IMR-90 (cell line): ENCODE results near the gene SRBD1. TPM values are rescaled to one million over a fixed set of nuclear protein-coding genes. Genes with fewer than 3 reads are reported as not detected.

Source experiments
- ATAC-seq: fragments of 200-7000 bp; cut with Tn5 transposase; 2 replicates; pipeline ENCODE4 v1.9.1; 2020; ENCODE audit warnings: low read depth, mild to moderate bottlenecking, moderate library complexity
- BruUV-seq: library from RNA; stranded (reverse); fragments of 400-500 nt; replicated peaks from 2 replicates; lab custom pipeline; 2021; lab: Mats Ljungman, UMichigan
- CTCF ChIA-PET: fragments of 300-600 bp; formaldehyde crosslinking; extraction: SDS; loops from one replicate; lab custom pipeline; 2021; ENCODE audit warnings: antibody characterized with exemption; lab: Yijun Ruan, JAX
- POLR2A ChIA-PET: fragments of 300-600 bp; sonication (Branson Sonifier 250); formaldehyde crosslinking; loops from one replicate; lab custom pipeline; 2022; ENCODE audit warnings: antibody characterized with exemption; ENCODE audit not compliant: unreplicated experiment; lab: Charles Lee
- DNase-seq: peaks from one replicate; pipeline ENCODE4 v3.0.0; 2013
- H2AFZ ChIP-seq: replicated peaks from 2 replicates; pipeline ENCODE3; 2013; ENCODE audit warnings: low read length, mild to moderate bottlenecking; ENCODE audit not compliant: poor library complexity
- H2AK5ac ChIP-seq: 2 replicates; pipeline ENCODE4 v1.6.1; 2013; ENCODE audit warnings: low read depth, low read length, inconsistent platforms
- H2AK9ac ChIP-seq: replicated peaks from 2 replicates; pipeline ENCODE3; 2013; ENCODE audit warnings: mild to moderate bottlenecking, low read depth, low read length, moderate library complexity; ENCODE audit not compliant: poor library complexity
- H2BK120ac ChIP-seq: 2 replicates; pipeline ENCODE4 v1.6.1; 2013; ENCODE audit warnings: low read depth, low read length, inconsistent platforms
- H2BK15ac ChIP-seq: 3 replicates; pipeline ENCODE4 v1.6.1; 2013; ENCODE audit warnings: low read depth, low read length, inconsistent platforms
- H2BK20ac ChIP-seq: 2 replicates; pipeline ENCODE4 v1.6.1; 2013; ENCODE audit warnings: low read depth, mild to moderate bottlenecking, inconsistent platforms, low read length, moderate library complexity
- H2BK5ac ChIP-seq: 2 replicates; pipeline ENCODE4 v1.6.1; 2013; ENCODE audit warnings: mild to moderate bottlenecking, low read depth, low read length, inconsistent platforms; ENCODE audit not compliant: poor library complexity, severe bottlenecking
- H3K14ac ChIP-seq: replicated peaks from 2 replicates; pipeline ENCODE4 v1.6.1; 2013; ENCODE audit warnings: low read depth, low read length, inconsistent platforms
- H3K18ac ChIP-seq: 2 replicates; pipeline ENCODE4 v1.6.1; 2013; ENCODE audit warnings: low read depth, low read length, control low read depth
- H3K23ac ChIP-seq: 2 replicates; pipeline ENCODE4 v1.6.1; 2013; ENCODE audit warnings: low read depth, low read length, inconsistent platforms
- H3K27ac ChIP-seq: 2 replicates; pipeline ENCODE4 v1.5.1; 2013; ENCODE audit warnings: mild to moderate bottlenecking, control low read depth, low read length; ENCODE audit not compliant: insufficient read depth
- H3K27me3 ChIP-seq: 2 replicates; pipeline ENCODE4 v1.6.1; 2013; ENCODE audit warnings: low read length; ENCODE audit not compliant: control insufficient read depth, insufficient read depth
- H3K36me3 ChIP-seq: 2 replicates; pipeline ENCODE4 v1.6.1; 2013; ENCODE audit warnings: low read length, mixed read lengths; ENCODE audit not compliant: control insufficient read depth, insufficient read depth
- H3K4ac ChIP-seq: 2 replicates; pipeline ENCODE4 v1.6.1; 2013; ENCODE audit warnings: low read depth, low read length, inconsistent platforms
- H3K4me1 ChIP-seq: 2 replicates; pipeline ENCODE4 v1.6.1; 2013; ENCODE audit warnings: low read length, mixed read lengths; ENCODE audit not compliant: control insufficient read depth, insufficient read depth
- H3K4me2 ChIP-seq: 2 replicates; pipeline ENCODE4 v1.6.1; 2013; ENCODE audit warnings: low read depth, mild to moderate bottlenecking, control low read depth, low read length, moderate library complexity
- H3K4me3 ChIP-seq: 2 replicates; pipeline ENCODE4 v1.5.1; 2013; ENCODE audit warnings: low read depth, mild to moderate bottlenecking, control low read depth, low read length, moderate library complexity; ENCODE audit not compliant: insufficient read depth
- H3K56ac ChIP-seq: 2 replicates; pipeline ENCODE4 v1.6.1; 2013; ENCODE audit warnings: low read length, inconsistent platforms; ENCODE audit not compliant: insufficient read depth; ENCODE audit errors: extremely low read depth
- H3K79me1 ChIP-seq, 2 experiments: 2 replicates each; pipeline ENCODE4 v1.6.1; 2013; ENCODE audit warnings: low read length in 2 of 2, inconsistent platforms in 1 of 2, low read depth in 1 of 2
- H3K9ac ChIP-seq: 2 replicates; pipeline ENCODE4 v1.6.1; 2013; ENCODE audit warnings: low read depth, low read length, control low read depth
- H3K9me1 ChIP-seq: 2 replicates; pipeline ENCODE4 v1.6.1; 2013; ENCODE audit warnings: low read length, inconsistent platforms; ENCODE audit not compliant: insufficient read depth
- H3K9me3 ChIP-seq: 2 replicates; pipeline ENCODE4 v1.6.1; 2013; ENCODE audit warnings: low read length; ENCODE audit not compliant: control insufficient read depth, insufficient read depth
- H4K20me1 ChIP-seq: 2 replicates; pipeline ENCODE4 v1.6.1; 2013; ENCODE audit warnings: low read length, inconsistent platforms; ENCODE audit not compliant: insufficient read depth
- H4K5ac ChIP-seq: 2 replicates; pipeline ENCODE4 v1.6.1; 2013; ENCODE audit warnings: mild to moderate bottlenecking, low read depth, low read length, control low read depth
- H4K8ac ChIP-seq, 2 experiments: 2 replicates each; pipeline ENCODE4 v1.6.1; 2013; ENCODE audit warnings: low read depth in 2 of 2, low read length in 2 of 2, control low read depth in 1 of 2, inconsistent platforms in 1 of 2
- H4K91ac ChIP-seq: 2 replicates; pipeline ENCODE4 v1.6.1; 2013; ENCODE audit warnings: low read depth, low read length, inconsistent platforms; ENCODE audit not compliant: insufficient read depth
- BHLHE40 ChIP-seq: fragments of 150-350 bp; IDR thresholded peaks from 2 replicates; pipeline ENCODE4 v1.6.1; 2016; ENCODE audit warnings: mild to moderate bottlenecking, low read depth, low read length
- CEBPB ChIP-seq: IDR thresholded peaks from 2 replicates; pipeline ENCODE4 v1.6.1; 2012; ENCODE audit warnings: low read depth, low read length, improper control_type of control experiment
- CHD1 ChIP-seq: IDR thresholded peaks from 2 replicates; pipeline ENCODE4 v1.6.1; 2012; ENCODE audit warnings: low read depth, low read length, improper control_type of control experiment
- FOS ChIP-seq: fragments of 150-350 bp; IDR thresholded peaks from 2 replicates; pipeline ENCODE4 v1.6.1; 2016; ENCODE audit warnings: low read depth, low read length
- MAFK ChIP-seq: IDR thresholded peaks from 2 replicates; pipeline ENCODE4 v1.6.1; 2012; ENCODE audit warnings: low read depth, low read length, improper control_type of control experiment
- MAZ ChIP-seq: IDR thresholded peaks from 2 replicates; pipeline ENCODE4 v1.6.1; 2012; ENCODE audit warnings: low read depth, mild to moderate bottlenecking, low read length, improper control_type of control experiment, moderate library complexity, borderline replicate concordance
- MXI1 ChIP-seq: IDR thresholded peaks from 2 replicates; pipeline ENCODE4 v1.6.1; 2012; ENCODE audit warnings: low read depth, mild to moderate bottlenecking, low read length, moderate library complexity, borderline replicate concordance
- NFE2L2 ChIP-seq: fragments of 150-350 bp; IDR thresholded peaks from 2 replicates; pipeline ENCODE4 v1.6.1; 2016; ENCODE audit warnings: low read depth, mild to moderate bottlenecking, low read length
- POLR2A ChIP-seq: IDR thresholded peaks from 2 replicates; pipeline ENCODE4 v1.6.1; 2012; ENCODE audit warnings: mild to moderate bottlenecking, low read depth, low read length
- RAD21 ChIP-seq: IDR thresholded peaks from 2 replicates; pipeline ENCODE4 v1.6.1; 2012; ENCODE audit warnings: low read length, improper control_type of control experiment
- RCOR1 ChIP-seq: IDR thresholded peaks from 2 replicates; pipeline ENCODE4 v1.6.1; 2012; ENCODE audit warnings: mild to moderate bottlenecking, low read length, improper control_type of control experiment; ENCODE audit not compliant: insufficient replicate concordance
- RFX5 ChIP-seq: IDR thresholded peaks from 2 replicates; pipeline ENCODE4 v1.8.0; 2012; ENCODE audit warnings: low read depth, mild to moderate bottlenecking, low read length, moderate library complexity
- SMC3 ChIP-seq: fragments of 150-350 bp; IDR thresholded peaks from 2 replicates; pipeline ENCODE4 v1.6.1; 2016; ENCODE audit warnings: low read depth, mild to moderate bottlenecking, antibody characterized with exemption, low read length, moderate library complexity
- WGBS, 2 experiments: methylation state at CpG; one replicate each; pipeline versions ENCODE4 v1.1.5 to v1.1.7; 2013; ENCODE audit warnings: missing lambda C conversion rate in 2 of 2; ENCODE audit not compliant: insufficient read length in 1 of 2; ENCODE audit errors: extremely low coverage in 2 of 2; 5-methylcytosine and 5-hydroxymethylcytosine counted together
- dilution Hi-C: fragments of 300-500 bp; cut with HindIII; formaldehyde crosslinking; loops from one replicate; pipeline ENCODE4 v1.14.3; 2018; ENCODE audit warnings: low sequenced_read_pairs; ENCODE audit not compliant: unreplicated experiment
- in situ Hi-C: fragments of 300-500 bp; cut with MboI; formaldehyde crosslinking; loops from 3 replicates; pipeline ENCODE4 v1.14.3; 2019; ENCODE audit warnings: low sequenced_read_pairs, inconsistent platforms, mixed read lengths
- intact Hi-C: fragments of 100-400 bp; cut with micrococcal nuclease; formaldehyde crosslinking; loops from 2 replicates; pipeline ENCODE4 v1.10.0; 2022
- polyA plus RNA-seq, 3 experiments: library from polyadenylated mRNA; depleted of rRNA; stranded (reverse); fragments of >200 nt; gene quantifications; 2 replicates each; pipeline ENCODE4 v1.2.3, GENCODE V29; 2012; ENCODE audit warnings: low replicate concordance in 1 of 3
- total RNA-seq: library from RNA; depleted of rRNA; stranded (reverse); fragments of >200 nt; gene quantifications from 2 replicates; pipeline ENCODE4 v1.2.3, GENCODE V29; 2012
- TF ChIP-seq, protein P1 (sequence below): conservative IDR thresholded peaks from 2 replicates; pipeline ENCODE4 v1.5.1; 2012; ENCODE audit warnings: mild to moderate bottlenecking, low read depth, low read length, improper control_type of control experiment
- TF ChIP-seq, protein P2 (sequence below): fragments of 150-350 bp; IDR thresholded peaks from 2 replicates; pipeline ENCODE4 v1.6.1; 2016; ENCODE audit warnings: low read depth, mild to moderate bottlenecking, low read length, moderate library complexity, borderline replicate concordance
- TF ChIP-seq, protein P3 (sequence below): fragments of 150-350 bp; IDR thresholded peaks from 2 replicates; pipeline ENCODE4 v1.6.1; 2017; ENCODE audit warnings: mild to moderate bottlenecking, antibody characterized with exemption, low read length, low read depth

The SRBD1 gene
- total and polyA plus RNA-seq, 2 of the 4 experiments (the other 2 are of a cell fraction) = 3.5 to 14.7 TPM

DNA sequence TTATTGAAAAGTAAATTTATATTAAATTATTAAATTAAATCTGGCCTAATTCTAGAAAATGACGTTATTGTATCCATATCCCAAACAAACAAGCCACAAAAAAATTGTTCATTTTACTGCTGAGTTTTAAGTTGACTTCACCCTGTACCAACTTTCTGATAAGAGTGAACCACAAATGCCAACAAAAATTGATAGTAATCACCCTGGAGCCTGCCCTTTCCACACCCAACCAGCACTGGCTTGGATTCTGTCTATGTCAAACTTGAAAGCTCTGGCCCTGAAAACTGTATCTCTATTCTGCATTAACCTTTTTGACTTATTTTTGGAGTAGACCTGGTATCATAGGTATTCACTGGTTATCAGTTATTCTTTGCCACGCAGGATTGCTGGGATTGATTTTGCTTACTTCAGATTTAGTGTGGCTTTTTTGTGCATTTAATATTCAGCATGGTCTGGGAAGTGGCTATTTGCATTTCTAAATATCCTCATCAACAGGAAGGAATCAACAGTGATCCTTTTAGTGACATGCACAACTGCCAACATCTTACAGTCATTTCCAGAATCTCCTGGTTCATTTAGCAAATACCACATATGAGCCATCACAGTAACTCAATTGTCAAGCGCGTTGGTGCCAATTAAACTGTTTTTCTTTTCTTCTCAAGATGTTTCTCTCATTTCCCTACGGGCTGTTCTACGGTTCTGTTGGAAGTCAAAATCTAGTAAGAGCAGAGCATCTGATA is 11.4 kb upstream of the SRBD1 start:
- ChIA-PET CTCF (no interaction called here), POLR2A (no interaction called here)
- Histone ChIP-seq H3K79me1 (no peaks in the 10 kb centered on the region), H3K9me1 (no peaks in the 10 kb centered on the region), H2AK5ac (no peak overlapping the region), H3K36me3 (no peaks in the 10 kb centered on the region), H2AFZ (no peak overlapping the region), H3K4me2 (no peak overlapping the region), H4K91ac (no peak overlapping the region), H4K8ac (no peak overlapping the region), H4K20me1 (no peaks in the 10 kb centered on the region), H3K23ac (no peak overlapping the region), H2BK120ac (no peak overlapping the region), H2BK15ac (no peak overlapping the region), H2AK9ac (no peak overlapping the region), H3K9ac (no peak overlapping the region), H3K4me1 (peaks cover under 1% of the 10 kb centered on the region; the same call in 1 of the 2 replicates), H3K4ac (no peak overlapping the region), H2BK5ac (no peak overlapping the region), H2BK20ac (no peak overlapping the region), H3K56ac (no peak overlapping the region), H3K18ac (no peak overlapping the region), H4K5ac (no peak overlapping the region), H3K4me3 (no peak overlapping the region), H3K14ac (no peak overlapping the region), H3K27ac (no peak overlapping the region), H3K9me3 (no peaks in the 10 kb centered on the region), H3K27me3 (peaks cover 49% of the 10 kb centered on the region)
- ATAC-seq (no peak), DNase-seq (no peak)
- in situ Hi-C loops (no loop called here), intact Hi-C loops (no loop called here), dilution Hi-C loops (no loop called here)
- WGBS, 2 experiments = no CpG with 5 or more reads among the region's 6 CpGs
- BruUV-seq = no TSS peak
- TF ChIP-seq, protein P1, sequence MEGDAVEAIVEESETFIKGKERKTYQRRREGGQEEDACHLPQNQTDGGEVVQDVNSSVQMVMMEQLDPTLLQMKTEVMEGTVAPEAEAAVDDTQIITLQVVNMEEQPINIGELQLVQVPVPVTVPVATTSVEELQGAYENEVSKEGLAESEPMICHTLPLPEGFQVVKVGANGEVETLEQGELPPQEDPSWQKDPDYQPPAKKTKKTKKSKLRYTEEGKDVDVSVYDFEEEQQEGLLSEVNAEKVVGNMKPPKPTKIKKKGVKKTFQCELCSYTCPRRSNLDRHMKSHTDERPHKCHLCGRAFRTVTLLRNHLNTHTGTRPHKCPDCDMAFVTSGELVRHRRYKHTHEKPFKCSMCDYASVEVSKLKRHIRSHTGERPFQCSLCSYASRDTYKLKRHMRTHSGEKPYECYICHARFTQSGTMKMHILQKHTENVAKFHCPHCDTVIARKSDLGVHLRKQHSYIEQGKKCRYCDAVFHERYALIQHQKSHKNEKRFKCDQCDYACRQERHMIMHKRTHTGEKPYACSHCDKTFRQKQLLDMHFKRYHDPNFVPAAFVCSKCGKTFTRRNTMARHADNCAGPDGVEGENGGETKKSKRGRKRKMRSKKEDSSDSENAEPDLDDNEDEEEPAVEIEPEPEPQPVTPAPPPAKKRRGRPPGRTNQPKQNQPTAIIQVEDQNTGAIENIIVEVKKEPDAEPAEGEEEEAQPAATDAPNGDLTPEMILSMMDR = no peak
- no peak for TF ChIP-seq MXI1
- TF ChIP-seq CHD1 = no peak
- TF ChIP-seq, protein P2, sequence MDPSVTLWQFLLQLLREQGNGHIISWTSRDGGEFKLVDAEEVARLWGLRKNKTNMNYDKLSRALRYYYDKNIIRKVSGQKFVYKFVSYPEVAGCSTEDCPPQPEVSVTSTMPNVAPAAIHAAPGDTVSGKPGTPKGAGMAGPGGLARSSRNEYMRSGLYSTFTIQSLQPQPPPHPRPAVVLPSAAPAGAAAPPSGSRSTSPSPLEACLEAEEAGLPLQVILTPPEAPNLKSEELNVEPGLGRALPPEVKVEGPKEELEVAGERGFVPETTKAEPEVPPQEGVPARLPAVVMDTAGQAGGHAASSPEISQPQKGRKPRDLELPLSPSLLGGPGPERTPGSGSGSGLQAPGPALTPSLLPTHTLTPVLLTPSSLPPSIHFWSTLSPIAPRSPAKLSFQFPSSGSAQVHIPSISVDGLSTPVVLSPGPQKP = no peak
- TF ChIP-seq SMC3 = no peak
- TF ChIP-seq, protein P3, sequence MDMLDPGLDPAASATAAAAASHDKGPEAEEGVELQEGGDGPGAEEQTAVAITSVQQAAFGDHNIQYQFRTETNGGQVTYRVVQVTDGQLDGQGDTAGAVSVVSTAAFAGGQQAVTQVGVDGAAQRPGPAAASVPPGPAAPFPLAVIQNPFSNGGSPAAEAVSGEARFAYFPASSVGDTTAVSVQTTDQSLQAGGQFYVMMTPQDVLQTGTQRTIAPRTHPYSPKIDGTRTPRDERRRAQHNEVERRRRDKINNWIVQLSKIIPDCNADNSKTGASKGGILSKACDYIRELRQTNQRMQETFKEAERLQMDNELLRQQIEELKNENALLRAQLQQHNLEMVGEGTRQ = no peak
- no peak for TF ChIP-seq MAFK
- TF ChIP-seq RFX5 = no peak
- no peak for TF ChIP-seq RAD21
- no peak for TF ChIP-seq FOS
- TF ChIP-seq NFE2L2 = no peak
- TF ChIP-seq MAZ = no peak
- no peak for TF ChIP-seq CEBPB
- TF ChIP-seq RCOR1 = no peak
- TF ChIP-seq BHLHE40 = no peak
- no peak for TF ChIP-seq POLR2A
